ENCODE data around the gene ANKRD10.
"Not testable (repeated sequence)": the region's sequence is repeated elsewhere in the genome, so short reads cannot be mapped to it uniquely, and the experiment has no call there.

Gene ANKRD10

DNA sequence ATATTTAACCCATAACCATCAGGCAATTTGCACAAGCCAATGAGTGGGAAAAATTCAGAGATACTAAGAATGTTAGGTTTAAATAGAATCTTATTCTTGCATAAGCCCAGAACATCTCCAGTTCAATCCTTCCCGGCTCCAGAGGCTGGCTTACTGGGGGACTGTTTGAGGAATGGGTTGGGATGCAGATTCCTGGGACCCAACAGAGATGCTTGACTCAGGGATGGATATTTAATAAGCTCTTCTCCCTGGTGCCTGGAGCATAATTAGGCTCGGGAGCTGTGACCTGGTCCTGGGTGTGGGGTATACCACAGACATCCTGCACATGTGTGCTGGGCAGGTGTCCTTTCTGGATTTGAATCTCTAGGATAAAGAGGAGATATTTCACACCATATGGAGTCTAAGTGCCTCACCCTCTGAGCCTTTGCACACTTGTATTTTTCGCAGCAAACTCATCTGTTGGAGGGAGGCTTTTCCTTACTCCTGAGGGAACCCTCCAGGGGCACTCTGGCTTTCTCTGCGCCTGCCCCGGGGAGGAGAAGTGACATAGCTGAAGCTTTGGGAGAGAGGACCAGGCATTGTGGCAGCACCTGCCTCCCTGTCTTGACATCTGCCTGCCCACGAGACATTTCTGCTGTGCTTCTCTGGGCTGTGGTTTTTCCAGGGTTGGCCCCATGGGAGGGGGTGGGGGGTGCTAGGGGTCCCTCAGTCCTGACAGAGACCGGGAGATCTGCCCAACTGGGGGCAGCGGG is 36.1 kb upstream of the ANKRD10 start:
- H3K4me3 Mint-ChIP-seq = no peak overlapping the region
- no peak for DNase-seq
- H3K4me1 Mint-ChIP-seq = no peaks in the 10 kb centered on the region
- CTCF ChIA-PET = no interaction called here
- no peaks in the 10 kb centered on the region for H3K36me3 Mint-ChIP-seq
- H3K9me3 Mint-ChIP-seq = no peaks in the 10 kb centered on the region
- no peak overlapping the region for H3K27ac Mint-ChIP-seq
- H3K27me3 Mint-ChIP-seq = no peaks in the 10 kb centered on the region

DNA sequence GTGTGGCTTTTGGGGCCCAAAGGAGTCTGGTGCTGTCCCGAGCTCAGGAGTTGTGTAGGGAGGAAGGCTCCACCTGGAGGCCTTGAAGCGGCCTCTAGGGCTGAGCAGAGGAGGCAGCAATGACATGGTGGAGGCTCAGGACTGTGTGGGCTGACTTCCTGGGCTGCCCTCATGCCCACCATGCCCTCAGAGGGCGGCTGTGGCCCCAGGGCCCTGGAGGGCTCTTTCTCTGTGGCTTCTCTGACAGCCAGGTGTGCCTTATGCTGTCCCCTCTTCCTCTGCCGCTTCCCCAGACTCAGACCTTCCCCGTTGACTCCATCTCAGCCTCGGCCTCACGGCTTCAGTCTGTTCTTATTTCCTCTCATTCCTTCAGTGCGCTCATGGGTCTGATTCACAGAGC is 35.5 kb upstream of the ANKRD10 start:
- Mint-ChIP-seq H3K4me1 (no peaks in the 10 kb centered on the region), H3K36me3 (no peaks in the 10 kb centered on the region), H3K4me3 (no peak overlapping the region), H3K9me3 (no peaks in the 10 kb centered on the region), H3K27me3 (no peaks in the 10 kb centered on the region), H3K27ac (no peak overlapping the region)
- DNase-seq = no peak
- CTCF ChIA-PET = no interaction called here

DNA sequence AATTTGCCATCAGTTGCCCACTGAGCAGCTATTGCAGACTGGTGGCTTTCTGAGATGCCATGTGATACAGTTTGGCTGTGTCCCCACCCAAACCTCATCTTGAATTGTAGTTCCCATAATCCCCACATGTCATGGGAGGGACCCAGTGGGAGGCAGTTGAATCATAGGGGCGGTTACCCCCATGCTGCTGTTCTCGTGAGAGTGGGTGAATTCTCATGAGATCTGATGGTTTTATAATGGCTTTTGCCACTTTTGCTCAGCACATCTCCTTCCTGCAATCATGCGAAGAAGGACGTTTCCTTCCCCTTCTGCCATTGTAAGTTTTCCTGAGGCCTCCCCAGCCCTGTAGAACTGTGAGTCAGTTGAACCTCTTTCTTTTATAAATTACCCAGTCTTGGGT is 34.8 kb upstream of the ANKRD10 start:
- Mint-ChIP-seq H3K27ac (no peak overlapping the region), H3K36me3 (no peaks in the 10 kb centered on the region), H3K4me3 (no peak overlapping the region), H3K9me3 (no peaks in the 10 kb centered on the region), H3K27me3 (no peaks in the 10 kb centered on the region), H3K4me1 (no peaks in the 10 kb centered on the region)
- CTCF ChIA-PET = no interaction called here
- no peak for DNase-seq

DNA sequence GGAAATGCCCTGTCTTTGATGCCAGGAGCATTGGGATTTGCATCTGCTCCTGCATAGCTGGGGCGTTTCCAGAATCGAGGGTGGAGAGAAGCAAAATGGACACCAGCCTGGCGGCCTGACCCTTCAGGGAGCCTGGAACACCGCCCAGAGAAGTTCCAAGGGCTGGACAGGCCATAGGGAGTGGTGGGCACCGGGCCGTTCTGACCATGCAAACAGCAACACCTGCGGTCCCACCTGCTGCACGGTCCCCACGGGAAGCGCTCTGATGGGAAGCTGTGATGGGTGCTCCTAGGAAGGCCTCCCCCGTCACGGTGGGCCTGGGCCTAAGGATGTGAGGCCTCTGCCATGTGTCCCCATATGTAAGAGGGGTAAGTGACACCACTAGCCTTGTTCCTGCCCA is 34.2 kb upstream of the ANKRD10 start:
- H3K4me3 Mint-ChIP-seq = no peak overlapping the region
- CTCF ChIA-PET = no interaction called here
- H3K27me3 Mint-ChIP-seq = no peaks in the 10 kb centered on the region
- H3K4me1 Mint-ChIP-seq = no peaks in the 10 kb centered on the region
- no peaks in the 10 kb centered on the region for H3K36me3 Mint-ChIP-seq
- DNase-seq = no peak
- H3K27ac Mint-ChIP-seq = no peak overlapping the region
- no peaks in the 10 kb centered on the region for H3K9me3 Mint-ChIP-seq

DNA sequence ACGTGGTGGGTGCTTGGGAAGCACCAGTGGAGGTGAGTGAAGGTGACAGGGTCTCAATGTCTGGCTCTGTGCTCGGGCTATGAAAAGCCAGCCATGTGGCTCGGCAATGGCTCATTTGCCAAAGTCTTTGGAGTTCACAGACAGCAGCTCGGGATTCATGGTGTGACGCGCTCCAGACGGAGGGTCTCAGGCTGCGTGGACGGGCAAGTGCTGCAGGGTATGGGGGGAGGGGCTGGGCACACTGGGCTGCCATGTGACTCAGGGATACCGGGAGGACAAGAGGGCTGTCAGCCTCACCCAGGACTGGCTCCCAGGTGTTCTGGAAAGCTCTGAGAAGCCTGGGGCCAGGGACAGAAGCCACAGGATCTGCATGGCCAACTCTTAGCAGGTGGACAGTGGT is 32.5 kb upstream of the ANKRD10 start:
- H3K9me3 Mint-ChIP-seq, CTCF ChIA-PET, H3K27ac Mint-ChIP-seq, H3K4me3 Mint-ChIP-seq, H3K27me3 Mint-ChIP-seq, H3K36me3 Mint-ChIP-seq, DNase-seq, H3K4me1 Mint-ChIP-seq: not testable (repeated sequence)

DNA sequence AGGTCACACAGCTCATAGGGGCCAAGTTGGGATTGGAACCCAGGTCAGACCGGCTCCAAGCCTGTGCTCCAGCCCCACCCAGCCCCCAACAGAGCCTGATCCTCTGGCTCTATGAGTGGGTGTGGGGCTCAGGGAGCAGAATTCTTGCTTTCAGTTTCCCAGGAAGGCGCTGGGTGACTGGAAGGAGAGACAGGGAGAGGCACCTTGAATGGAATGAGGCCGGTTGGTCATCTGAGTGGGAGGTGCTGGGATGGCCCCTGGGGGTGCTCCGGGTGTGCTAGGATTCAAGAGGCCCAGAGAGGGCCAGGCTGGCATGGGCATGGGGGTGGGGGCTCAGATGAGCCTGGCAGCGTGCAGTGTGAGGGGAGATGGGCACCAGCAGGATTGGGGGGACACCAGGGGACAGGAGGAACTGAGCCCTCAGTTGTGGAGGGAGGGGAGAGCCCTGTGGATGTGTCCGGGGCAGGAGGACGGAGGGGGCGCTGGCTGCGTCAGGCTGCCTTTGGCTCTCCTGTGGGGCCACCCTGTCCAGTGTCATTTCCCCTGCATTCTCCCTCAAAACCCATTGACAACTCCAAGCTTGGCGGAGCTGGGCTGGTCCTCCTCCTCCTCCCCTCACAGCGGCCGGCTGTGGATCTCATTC is 31.2 kb upstream of the ANKRD10 start:
- Mint-ChIP-seq H3K9me3 (no peaks in the 10 kb centered on the region), H3K4me3 (no peak overlapping the region), H3K4me1 (no peaks in the 10 kb centered on the region), H3K27ac (no peak overlapping the region), H3K27me3 (no peaks in the 10 kb centered on the region), H3K36me3 (no peaks in the 10 kb centered on the region)
- DNase-seq = no peak
- CTCF ChIA-PET = interaction anchor here (1.3 to 2.4 kb wide), 2 partner anchors 103 to 105 kb away, joined by 3 to 11 read pairs; no protein-coding TSS in a partner anchor

DNA sequence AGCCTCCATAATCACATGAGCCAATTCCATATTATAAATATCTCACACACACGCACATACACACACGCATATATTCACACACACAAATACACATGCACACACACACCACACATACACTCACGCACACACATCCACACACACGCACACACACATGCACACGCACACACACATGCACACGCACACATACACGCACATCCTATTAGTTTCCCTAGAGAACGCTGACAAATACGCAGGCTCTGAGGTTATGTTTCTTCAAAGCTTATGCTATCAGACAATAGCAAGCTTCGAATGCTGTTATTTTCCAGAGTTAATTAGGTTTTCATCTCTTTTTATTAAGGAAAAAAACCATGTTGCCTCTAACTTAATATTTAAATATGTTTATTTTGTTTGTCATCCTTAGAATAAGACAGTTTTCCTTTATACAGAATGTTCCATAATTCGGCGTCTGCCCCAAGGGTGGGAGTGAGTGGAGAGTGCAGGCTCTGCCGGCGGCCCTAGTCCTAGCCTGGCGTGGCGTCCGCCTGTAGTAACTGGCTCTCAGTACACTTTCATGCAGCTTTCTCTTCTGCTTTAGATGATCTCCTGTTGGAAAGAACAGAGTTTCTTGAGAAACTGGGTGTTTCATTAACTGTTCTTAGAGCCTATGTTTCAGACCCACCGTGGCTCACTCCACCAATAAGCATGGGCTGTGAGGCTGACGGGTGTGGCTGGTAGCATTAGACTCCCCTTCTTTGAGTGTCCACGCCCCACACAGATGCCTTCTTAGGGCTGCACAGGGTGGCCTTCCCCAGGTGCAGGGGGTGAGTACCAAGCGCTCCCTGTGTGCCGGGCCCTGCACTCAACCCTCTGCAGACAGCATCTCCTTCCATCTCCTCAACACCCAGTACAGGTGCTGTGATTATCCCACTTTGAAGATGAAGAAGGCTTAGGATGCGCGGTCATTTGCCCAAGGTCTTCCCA is 30.4 kb upstream of the ANKRD10 start:
- DNase-seq = no peak
- no peak overlapping the region for H3K4me3 Mint-ChIP-seq
- CTCF ChIA-PET = interaction anchor here (0.9 to 2.4 kb wide), 6 partner anchors 60 to 122 kb away, joined by 3 to 11 read pairs (median 4); no protein-coding TSS in a partner anchor
- H3K27ac Mint-ChIP-seq = no peak overlapping the region
- H3K27me3 Mint-ChIP-seq = no peaks in the 10 kb centered on the region
- H3K36me3 Mint-ChIP-seq = no peaks in the 10 kb centered on the region
- no peaks in the 10 kb centered on the region for H3K9me3 Mint-ChIP-seq
- H3K4me1 Mint-ChIP-seq = no peaks in the 10 kb centered on the region

DNA sequence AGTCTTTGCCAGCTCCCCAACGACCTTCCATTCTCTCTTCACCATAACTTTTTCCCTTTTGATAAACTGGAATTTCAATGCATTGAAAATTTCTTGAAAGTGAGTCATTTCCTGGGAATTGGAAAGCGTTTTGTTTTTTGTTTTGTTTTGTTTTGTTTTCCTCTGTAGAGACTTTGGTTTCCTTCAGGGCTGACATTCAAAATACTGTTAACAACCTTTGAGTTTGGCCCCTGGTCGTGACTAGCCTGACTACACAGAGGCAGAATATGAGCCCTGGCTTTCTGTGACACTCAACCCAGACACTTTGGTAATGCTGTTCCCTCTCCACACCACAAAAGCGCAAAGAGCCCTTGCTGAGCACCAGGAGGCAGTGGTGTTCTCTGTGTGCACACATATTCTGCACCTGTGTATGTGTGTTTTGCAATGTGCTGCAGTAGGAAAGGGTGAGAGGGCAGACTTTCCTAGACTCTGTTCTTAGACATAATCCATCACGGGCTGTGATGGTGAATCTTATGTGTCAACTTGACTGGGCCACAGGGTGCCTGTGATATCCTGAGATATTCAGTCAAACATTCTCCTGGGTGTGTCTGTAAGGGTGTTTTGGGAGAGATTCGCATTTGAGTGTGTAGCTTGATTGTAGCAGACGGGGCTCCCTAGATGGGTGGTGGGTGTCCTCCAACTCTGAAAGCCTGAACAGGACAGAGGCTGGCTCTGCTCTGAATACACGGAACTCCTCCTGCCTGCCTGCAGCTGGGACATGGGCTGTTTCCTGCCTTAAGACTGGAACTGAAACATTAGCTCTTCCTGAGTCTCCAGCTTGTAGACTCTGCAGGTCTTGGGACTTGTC is 29.5 kb upstream of the ANKRD10 start:
- Mint-ChIP-seq H3K27me3 (no peaks in the 10 kb centered on the region), H3K9me3 (no peaks in the 10 kb centered on the region), H3K4me1 (no peaks in the 10 kb centered on the region), H3K27ac (no peak overlapping the region), H3K36me3 (no peaks in the 10 kb centered on the region), H3K4me3 (no peak overlapping the region)
- CTCF ChIA-PET = interaction anchor here (0.9 to 2.4 kb wide), 6 partner anchors 61 to 123 kb away, joined by 3 to 11 read pairs (median 4); no protein-coding TSS in a partner anchor
- peak; percentile 49 for DNase-seq

DNA sequence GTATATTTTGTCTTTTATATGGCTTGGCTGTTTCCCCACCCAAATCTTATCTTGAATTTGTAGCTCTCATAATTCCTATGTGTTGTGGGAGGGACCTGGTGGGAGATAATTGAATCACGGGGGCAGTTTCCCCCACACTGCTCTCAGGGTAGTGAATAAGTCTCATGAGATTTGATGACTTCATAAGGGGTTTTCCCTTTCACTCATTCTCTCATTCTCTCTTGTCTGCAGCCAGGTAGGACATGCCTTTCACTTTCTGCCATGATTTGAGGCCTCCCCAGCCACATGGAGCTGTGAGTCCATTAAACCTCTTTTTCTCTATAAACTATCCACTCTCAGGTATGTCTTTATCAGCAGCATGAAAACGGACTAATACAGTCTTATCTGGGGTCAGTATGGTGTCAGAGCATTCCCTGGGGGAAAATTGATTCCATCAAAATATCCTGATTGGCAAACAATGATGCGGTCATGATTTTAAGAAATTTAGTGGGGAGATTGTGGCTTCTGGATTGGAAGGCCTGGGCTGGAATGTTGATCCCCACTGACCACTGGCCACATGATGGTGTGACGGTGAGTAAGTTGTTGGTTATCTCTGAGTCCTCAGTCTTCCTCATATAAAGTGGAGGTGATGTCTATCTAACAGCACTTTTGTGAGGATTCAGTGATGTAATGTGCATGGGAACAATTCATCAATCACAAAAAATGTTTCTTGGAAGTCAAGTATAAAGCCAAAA is 27.5 kb upstream of the ANKRD10 start:
- CTCF ChIA-PET = interaction anchor here (0.7 kb wide), 1 partner anchor 126 kb away, joined by 3 read pairs; no protein-coding TSS in a partner anchor
- Mint-ChIP-seq H3K36me3 (no peaks in the 10 kb centered on the region), H3K4me1 (no peaks in the 10 kb centered on the region), H3K27ac (no peak overlapping the region), H3K4me3 (no peak overlapping the region), H3K9me3 (peaks cover 1% of the 10 kb centered on the region), H3K27me3 (peaks cover 5% of the 10 kb centered on the region)
- DNase-seq = no peak

DNA sequence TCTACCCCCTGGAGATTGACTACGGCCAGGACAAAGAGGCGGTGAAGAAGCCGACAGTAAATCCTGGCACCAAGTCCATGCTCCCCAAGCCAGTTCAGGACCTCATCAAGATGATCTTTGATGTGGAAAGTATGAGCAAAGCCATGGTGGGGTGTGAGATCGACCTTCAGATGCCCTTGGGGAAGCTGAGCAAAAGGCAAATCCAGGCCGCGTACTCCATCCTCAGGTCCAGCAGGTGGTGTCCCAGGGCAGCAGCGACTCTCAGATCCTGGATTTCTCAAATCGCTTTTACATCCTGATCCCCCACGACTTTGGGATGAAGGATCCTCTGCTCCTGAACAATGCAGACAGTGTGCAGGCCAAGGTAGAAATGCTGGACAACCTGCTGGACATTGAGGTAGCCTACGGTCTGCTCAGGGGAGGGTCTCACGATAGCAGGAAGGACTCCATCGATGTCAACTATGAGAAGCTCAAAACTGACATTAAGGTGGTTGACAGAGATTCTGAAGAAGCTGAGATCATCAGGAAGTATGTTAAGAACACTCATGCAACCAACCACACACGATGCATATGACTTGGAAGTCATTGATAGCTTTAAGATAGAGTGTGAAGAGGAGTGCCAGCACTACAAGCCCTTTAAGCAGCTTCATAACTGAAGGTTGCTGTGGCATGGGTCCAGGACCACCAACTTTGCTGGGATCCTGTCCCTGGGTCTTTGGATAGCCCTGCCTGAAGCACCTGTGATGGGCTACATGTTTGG is 24.0 kb upstream of the ANKRD10 start:
- no peaks in the 10 kb centered on the region for H3K36me3 Mint-ChIP-seq
- DNase-seq = no peak
- H3K9me3 Mint-ChIP-seq = peaks cover 28% of the 10 kb centered on the region
- H3K27me3 Mint-ChIP-seq = peaks cover 10% of the 10 kb centered on the region
- no peak overlapping the region for H3K27ac Mint-ChIP-seq
- CTCF ChIA-PET = no interaction called here
- H3K4me3 Mint-ChIP-seq = no peak overlapping the region
- no peaks in the 10 kb centered on the region for H3K4me1 Mint-ChIP-seq

DNA sequence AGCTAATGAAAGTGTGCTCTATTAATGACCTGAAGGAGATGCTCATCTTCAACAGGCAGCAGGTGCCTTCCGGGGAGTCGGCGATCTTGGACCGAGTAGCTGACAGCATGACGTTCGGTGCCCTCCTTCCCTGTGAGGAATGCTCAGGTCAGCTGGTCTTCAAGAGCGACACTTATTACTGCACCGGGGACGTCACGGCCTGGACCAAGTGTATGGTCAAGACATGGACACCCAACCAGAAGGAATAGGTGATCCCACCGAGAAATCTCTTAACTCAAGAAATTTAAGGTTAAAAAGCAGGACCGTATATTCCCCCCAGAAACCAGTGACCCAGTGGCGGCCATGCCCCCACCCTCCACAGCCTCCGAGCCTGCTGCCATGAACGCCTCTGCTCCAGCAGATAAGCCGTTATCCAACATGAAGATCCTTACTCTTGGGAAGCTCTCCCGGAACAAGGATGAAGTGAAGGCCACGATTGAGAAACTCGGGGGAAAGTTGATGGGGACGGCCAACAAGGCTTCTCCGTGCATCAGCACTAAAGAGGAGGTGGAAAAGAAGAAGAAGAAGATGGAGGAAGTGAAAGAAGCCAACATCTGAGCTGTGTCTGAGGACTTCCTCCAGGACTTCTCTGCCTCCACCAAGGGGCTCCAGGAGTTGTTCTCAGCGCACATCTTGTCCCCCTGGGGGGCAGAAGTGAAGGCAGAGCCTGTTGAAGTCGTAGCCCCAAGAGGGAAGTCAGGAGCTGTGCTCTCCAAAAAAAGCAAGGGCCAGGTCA is 22.8 kb upstream of the ANKRD10 start:
- CTCF ChIA-PET = no interaction called here
- DNase-seq = no peak

DNA sequence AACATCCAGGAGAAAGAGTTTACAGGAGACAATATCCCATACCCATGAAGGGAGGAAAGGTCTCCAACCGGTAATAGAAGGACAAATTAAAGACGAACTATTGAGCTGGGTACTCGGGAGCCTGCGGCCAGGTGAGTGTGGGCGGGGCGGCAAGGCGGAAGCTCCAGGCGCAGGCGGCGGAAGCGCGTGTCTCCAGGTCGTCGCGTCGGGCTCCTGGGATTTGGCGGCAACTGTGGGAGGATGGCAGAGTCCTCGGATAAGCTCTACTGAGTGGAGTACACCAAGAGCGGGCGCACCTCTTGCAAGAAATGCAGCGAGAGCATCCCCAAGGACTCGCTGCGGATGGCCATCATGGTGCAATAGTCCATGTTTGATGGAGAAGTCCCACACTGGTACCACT is 21.6 kb upstream of the ANKRD10 start:
- Mint-ChIP-seq H3K36me3 (no peaks in the 10 kb centered on the region), H3K4me3 (no peak overlapping the region), H3K9me3 (peaks cover 41% of the 10 kb centered on the region), H3K27ac (no peak overlapping the region), H3K4me1 (no peaks in the 10 kb centered on the region), H3K27me3 (peaks cover 10% of the 10 kb centered on the region)
- CTCF ChIA-PET = no interaction called here
- DNase-seq = no peak

More for the DNA sequence above, 22.8 kb upstream of the ANKRD10 start:
- Mint-ChIP-seq H3K9me3 (peaks cover 38% of the 10 kb centered on the region), H3K27ac (no peak overlapping the region), H3K27me3 (peaks cover 10% of the 10 kb centered on the region), H3K4me1 (no peaks in the 10 kb centered on the region), H3K4me3 (no peak overlapping the region), H3K36me3 (no peaks in the 10 kb centered on the region)
